GM12878 (cell line): Measurements from ENCODE around the gene ACSL4. TPM values are rescaled to one million over a fixed set of nuclear protein-coding genes. Genes with fewer than 3 reads are reported as not detected.

ENCODE experiments used
- CBX3 ChIP-seq: fragments of 200-600 bp; sonication (generic); IDR thresholded peaks from 2 replicates; pipeline ENCODE4 v1.6.1; 2016; ENCODE audit warnings: low read depth, borderline replicate concordance
- EGR1 ChIP-seq, 2 experiments: IDR thresholded peaks; 1 replicate in 1 of 2; 2 replicates in 1 of 2; pipeline ENCODE4 v1.6.1; 2011 to 2012; ENCODE audit warnings: low read depth in 2 of 2, low read length in 2 of 2, borderline replicate concordance in 1 of 2, mild to moderate bottlenecking in 1 of 2, moderate library complexity in 1 of 2
- EP300 ChIP-seq, 2 experiments: fragments of 150-350 bp in 1 of 2; IDR thresholded peaks; 2 replicates each; pipeline ENCODE4 v1.6.1; 2011 to 2012; ENCODE audit warnings: low read depth in 2 of 2, low read length in 2 of 2, borderline replicate concordance in 1 of 2, improper control_type of control experiment in 1 of 2, inconsistent platforms in 1 of 2; ENCODE audit not compliant: control insufficient read depth in 1 of 2
- ESRRA ChIP-seq: IDR thresholded peaks from 2 replicates; pipeline ENCODE4 v1.6.1; 2012; ENCODE audit warnings: mild to moderate bottlenecking, low read length, improper control_type of control experiment
- IKZF1 ChIP-seq: fragments of 450-650 bp; conservative IDR thresholded peaks from 2 replicates; pipeline ENCODE4 v1.6.1; 2017; ENCODE audit warnings: antibody characterized with exemption, mild to moderate bottlenecking
- KLF5 ChIP-seq: fragments of 450-650 bp; IDR thresholded peaks from 2 replicates; pipeline ENCODE4 v1.6.1; 2014; ENCODE audit warnings: mild to moderate bottlenecking; ENCODE audit not compliant: partially characterized antibody
- MEF2B ChIP-seq: fragments of 450-650 bp; IDR thresholded peaks from 2 replicates; pipeline ENCODE4 v1.6.1; 2018; ENCODE audit warnings: mild to moderate bottlenecking, moderate library complexity; ENCODE audit not compliant: partially characterized antibody, poor library complexity, severe bottlenecking
- TAF1 ChIP-seq: IDR thresholded peaks from 2 replicates; pipeline ENCODE4 v1.6.1; 2011; ENCODE audit warnings: mild to moderate bottlenecking, low read depth, low read length, borderline replicate concordance
- TBL1XR1 ChIP-seq: IDR thresholded peaks from 2 replicates; pipeline ENCODE4 v1.6.1; 2012; ENCODE audit warnings: low read depth, low read length, improper control_type of control experiment
- ZNF217 ChIP-seq: fragments of 450-650 bp; IDR thresholded peaks from 2 replicates; pipeline ENCODE4 v1.6.1; 2017; ENCODE audit warnings: antibody characterized with exemption, mild to moderate bottlenecking
- polyA plus RNA-seq, 11 experiments: library from polyadenylated mRNA; depleted of rRNA in 4 of 11; unstranded in 6 of 11; stranded (reverse) in 5 of 11; fragments of >200 nt; fragmentation: Nextera tagmentation in 4 of 11; fragmentation: Illumina TruSeq in 1 of 11; extraction: Ambion mirVana in 4 of 11; extraction: Trizol in 1 of 11; gene quantifications; 1 replicate in 1 of 11; 2 replicates in 10 of 11; pipeline versions ENCODE4 v1.2.1 to v1.2.3, GENCODE V29; 2011 to 2016; ENCODE audit warnings: inconsistent platforms in 2 of 11, missing spikeins in 2 of 11, low read depth in 1 of 11
- total RNA-seq, 4 experiments: library from RNA; depleted of rRNA in 3 of 4; stranded (reverse); fragments of >200 nt in 3 of 4; fragmentation: Illumina TruSeq in 1 of 4; extraction: Trizol in 1 of 4; gene quantifications; 2 replicates each; pipeline versions ENCODE4 v1.2.1 to v1.2.3, GENCODE V29; 2013 to 2021
- TF ChIP-seq, protein P1 (sequence below): fragments of 450-650 bp; formaldehyde crosslinking; IDR thresholded peaks from 2 replicates; pipeline ENCODE4 v1.4.0; 2020; ENCODE audit warnings: mild to moderate bottlenecking, moderate library complexity
- TF ChIP-seq, protein P2 (sequence below): IDR thresholded peaks from 2 replicates; pipeline ENCODE4 v1.6.1; 2011; ENCODE audit warnings: low read depth, mild to moderate bottlenecking, low read length, moderate library complexity, borderline replicate concordance; ENCODE audit errors: extremely low read depth
- TF ChIP-seq, protein P3 (sequence below): fragments of 450-650 bp; IDR thresholded peaks from 2 replicates; pipeline ENCODE4 v1.6.1; 2017; ENCODE audit warnings: antibody characterized with exemption, mild to moderate bottlenecking, moderate library complexity
- TF ChIP-seq, protein P4 (sequence below): fragments of 450-650 bp; IDR thresholded peaks from 2 replicates; pipeline ENCODE4 v1.6.1; 2018; ENCODE audit warnings: mild to moderate bottlenecking, low read depth, moderate library complexity; ENCODE audit not compliant: partially characterized antibody
- TF ChIP-seq, protein P5 (sequence below): IDR thresholded peaks from 2 replicates; pipeline ENCODE4 v1.6.1; 2012; ENCODE audit warnings: mild to moderate bottlenecking, low read depth, low read length

Gene ACSL4
- total and polyA plus RNA-seq, 10 of the 15 experiments (the other 5 are each of a cell fraction or from before 2014, with no cell fraction given), result 20.7 to 66.6 (median 45.4) TPM

DNA sequence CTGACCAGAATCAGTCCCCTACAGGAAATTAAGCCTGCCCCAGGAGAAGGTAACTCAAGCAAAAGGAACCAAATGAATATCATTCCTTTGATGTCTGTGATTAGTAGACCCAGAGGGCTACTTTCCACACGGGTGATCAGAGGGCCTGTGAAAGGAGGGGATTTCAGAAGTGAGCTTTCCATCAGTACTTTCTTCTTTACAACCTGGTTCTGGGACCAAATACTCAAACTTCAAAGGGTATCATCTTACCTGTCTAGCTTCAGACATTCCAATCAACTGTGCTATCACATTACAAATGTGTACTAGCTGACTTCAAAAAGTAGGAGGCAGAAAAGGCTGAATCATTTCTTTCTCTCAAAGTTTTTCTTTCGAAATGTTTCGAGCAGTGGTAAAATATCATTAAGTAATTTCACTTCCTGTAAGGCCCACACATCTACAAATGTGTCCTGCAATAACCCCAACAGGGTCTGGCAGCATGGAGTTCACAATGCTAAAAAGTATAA lies 23.9 kb downstream of the ACSL4 start (continued):
- TF ChIP-seq, protein P1, sequence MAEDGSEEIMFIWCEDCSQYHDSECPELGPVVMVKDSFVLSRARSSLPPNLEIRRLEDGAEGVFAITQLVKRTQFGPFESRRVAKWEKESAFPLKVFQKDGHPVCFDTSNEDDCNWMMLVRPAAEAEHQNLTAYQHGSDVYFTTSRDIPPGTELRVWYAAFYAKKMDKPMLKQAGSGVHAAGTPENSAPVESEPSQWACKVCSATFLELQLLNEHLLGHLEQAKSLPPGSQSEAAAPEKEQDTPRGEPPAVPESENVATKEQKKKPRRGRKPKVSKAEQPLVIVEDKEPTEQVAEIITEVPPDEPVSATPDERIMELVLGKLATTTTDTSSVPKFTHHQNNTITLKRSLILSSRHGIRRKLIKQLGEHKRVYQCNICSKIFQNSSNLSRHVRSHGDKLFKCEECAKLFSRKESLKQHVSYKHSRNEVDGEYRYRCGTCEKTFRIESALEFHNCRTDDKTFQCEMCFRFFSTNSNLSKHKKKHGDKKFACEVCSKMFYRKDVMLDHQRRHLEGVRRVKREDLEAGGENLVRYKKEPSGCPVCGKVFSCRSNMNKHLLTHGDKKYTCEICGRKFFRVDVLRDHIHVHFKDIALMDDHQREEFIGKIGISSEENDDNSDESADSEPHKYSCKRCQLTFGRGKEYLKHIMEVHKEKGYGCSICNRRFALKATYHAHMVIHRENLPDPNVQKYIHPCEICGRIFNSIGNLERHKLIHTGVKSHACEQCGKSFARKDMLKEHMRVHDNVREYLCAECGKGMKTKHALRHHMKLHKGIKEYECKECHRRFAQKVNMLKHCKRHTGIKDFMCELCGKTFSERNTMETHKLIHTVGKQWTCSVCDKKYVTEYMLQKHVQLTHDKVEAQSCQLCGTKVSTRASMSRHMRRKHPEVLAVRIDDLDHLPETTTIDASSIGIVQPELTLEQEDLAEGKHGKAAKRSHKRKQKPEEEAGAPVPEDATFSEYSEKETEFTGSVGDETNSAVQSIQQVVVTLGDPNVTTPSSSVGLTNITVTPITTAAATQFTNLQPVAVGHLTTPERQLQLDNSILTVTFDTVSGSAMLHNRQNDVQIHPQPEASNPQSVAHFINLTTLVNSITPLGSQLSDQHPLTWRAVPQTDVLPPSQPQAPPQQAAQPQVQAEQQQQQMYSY (CRISPR knock-in tag), result no peak
- TF ChIP-seq MEF2B, result peak; percentile 82
- peak in 1 of 2 experiments; percentile 59; a peak in 2 of 4 replicates for TF ChIP-seq EP300 (IDR thresholded peaks at IDR 0.05; ENCODE audit: borderline replicate concordance in 1 of 2, control insufficient read depth in 1 of 2, low read depth in 2 of 2, low read length in 2 of 2)
- TF ChIP-seq, protein P2, sequence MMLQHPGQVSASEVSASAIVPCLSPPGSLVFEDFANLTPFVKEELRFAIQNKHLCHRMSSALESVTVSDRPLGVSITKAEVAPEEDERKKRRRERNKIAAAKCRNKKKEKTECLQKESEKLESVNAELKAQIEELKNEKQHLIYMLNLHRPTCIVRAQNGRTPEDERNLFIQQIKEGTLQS, result no peak
- peak; percentile 69 for TF ChIP-seq IKZF1
- TF ChIP-seq KLF5, result no peak
- peak; percentile 95 for TF ChIP-seq ZNF217
- no peak for TF ChIP-seq TAF1
- no peak for TF ChIP-seq ESRRA
- TF ChIP-seq, protein P3, sequence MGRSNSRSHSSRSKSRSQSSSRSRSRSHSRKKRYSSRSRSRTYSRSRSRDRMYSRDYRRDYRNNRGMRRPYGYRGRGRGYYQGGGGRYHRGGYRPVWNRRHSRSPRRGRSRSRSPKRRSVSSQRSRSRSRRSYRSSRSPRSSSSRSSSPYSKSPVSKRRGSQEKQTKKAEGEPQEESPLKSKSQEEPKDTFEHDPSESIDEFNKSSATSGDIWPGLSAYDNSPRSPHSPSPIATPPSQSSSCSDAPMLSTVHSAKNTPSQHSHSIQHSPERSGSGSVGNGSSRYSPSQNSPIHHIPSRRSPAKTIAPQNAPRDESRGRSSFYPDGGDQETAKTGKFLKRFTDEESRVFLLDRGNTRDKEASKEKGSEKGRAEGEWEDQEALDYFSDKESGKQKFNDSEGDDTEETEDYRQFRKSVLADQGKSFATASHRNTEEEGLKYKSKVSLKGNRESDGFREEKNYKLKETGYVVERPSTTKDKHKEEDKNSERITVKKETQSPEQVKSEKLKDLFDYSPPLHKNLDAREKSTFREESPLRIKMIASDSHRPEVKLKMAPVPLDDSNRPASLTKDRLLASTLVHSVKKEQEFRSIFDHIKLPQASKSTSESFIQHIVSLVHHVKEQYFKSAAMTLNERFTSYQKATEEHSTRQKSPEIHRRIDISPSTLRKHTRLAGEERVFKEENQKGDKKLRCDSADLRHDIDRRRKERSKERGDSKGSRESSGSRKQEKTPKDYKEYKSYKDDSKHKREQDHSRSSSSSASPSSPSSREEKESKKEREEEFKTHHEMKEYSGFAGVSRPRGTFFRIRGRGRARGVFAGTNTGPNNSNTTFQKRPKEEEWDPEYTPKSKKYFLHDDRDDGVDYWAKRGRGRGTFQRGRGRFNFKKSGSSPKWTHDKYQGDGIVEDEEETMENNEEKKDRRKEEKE, result no peak
- TF ChIP-seq, protein P4, sequence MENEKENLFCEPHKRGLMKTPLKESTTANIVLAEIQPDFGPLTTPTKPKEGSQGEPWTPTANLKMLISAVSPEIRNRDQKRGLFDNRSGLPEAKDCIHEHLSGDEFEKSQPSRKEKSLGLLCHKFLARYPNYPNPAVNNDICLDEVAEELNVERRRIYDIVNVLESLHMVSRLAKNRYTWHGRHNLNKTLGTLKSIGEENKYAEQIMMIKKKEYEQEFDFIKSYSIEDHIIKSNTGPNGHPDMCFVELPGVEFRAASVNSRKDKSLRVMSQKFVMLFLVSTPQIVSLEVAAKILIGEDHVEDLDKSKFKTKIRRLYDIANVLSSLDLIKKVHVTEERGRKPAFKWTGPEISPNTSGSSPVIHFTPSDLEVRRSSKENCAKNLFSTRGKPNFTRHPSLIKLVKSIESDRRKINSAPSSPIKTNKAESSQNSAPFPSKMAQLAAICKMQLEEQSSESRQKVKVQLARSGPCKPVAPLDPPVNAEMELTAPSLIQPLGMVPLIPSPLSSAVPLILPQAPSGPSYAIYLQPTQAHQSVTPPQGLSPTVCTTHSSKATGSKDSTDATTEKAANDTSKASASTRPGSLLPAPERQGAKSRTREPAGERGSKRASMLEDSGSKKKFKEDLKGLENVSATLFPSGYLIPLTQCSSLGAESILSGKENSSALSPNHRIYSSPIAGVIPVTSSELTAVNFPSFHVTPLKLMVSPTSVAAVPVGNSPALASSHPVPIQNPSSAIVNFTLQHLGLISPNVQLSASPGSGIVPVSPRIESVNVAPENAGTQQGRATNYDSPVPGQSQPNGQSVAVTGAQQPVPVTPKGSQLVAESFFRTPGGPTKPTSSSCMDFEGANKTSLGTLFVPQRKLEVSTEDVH, result no peak
- peak; percentile 68 for TF ChIP-seq TBL1XR1
- TF ChIP-seq CBX3, result no peak
- TF ChIP-seq EGR1 (IDR thresholded peaks at IDR 0.05; ENCODE audit: borderline replicate concordance in 1 of 2, low read depth in 2 of 2, low read length in 2 of 2), result no peak
- TF ChIP-seq, protein P5, sequence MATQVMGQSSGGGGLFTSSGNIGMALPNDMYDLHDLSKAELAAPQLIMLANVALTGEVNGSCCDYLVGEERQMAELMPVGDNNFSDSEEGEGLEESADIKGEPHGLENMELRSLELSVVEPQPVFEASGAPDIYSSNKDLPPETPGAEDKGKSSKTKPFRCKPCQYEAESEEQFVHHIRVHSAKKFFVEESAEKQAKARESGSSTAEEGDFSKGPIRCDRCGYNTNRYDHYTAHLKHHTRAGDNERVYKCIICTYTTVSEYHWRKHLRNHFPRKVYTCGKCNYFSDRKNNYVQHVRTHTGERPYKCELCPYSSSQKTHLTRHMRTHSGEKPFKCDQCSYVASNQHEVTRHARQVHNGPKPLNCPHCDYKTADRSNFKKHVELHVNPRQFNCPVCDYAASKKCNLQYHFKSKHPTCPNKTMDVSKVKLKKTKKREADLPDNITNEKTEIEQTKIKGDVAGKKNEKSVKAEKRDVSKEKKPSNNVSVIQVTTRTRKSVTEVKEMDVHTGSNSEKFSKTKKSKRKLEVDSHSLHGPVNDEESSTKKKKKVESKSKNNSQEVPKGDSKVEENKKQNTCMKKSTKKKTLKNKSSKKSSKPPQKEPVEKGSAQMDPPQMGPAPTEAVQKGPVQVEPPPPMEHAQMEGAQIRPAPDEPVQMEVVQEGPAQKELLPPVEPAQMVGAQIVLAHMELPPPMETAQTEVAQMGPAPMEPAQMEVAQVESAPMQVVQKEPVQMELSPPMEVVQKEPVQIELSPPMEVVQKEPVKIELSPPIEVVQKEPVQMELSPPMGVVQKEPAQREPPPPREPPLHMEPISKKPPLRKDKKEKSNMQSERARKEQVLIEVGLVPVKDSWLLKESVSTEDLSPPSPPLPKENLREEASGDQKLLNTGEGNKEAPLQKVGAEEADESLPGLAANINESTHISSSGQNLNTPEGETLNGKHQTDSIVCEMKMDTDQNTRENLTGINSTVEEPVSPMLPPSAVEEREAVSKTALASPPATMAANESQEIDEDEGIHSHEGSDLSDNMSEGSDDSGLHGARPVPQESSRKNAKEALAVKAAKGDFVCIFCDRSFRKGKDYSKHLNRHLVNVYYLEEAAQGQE, result no peak
